ENCODE results near the gene RPL29. TPM values are rescaled to one million over a fixed set of nuclear protein-coding genes. Genes with fewer than 3 reads are reported as not detected.

The RPL29 gene
- total RNA-seq, 2 experiments from 2014 or later = 1,843 to 1,901 TPM

DNA sequence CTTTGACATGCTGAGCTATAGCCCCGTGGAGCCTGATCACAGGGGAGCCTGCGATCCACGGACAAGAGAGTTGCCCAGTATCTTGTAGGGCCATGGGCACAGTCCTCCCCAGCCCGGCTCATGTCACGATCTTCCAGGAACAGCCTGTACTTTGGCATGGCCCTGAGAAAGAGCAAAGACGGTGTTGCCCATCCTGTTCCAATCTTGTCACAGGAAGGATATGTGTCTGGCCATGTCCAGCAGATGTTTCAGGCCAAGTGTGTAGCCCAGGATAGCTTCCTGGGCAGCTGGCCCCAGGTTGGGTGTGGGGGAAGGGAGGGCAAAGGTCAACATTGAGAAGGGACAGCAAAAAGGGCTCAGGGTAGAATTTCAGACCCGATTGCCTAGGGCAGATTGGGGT, 17.0 kb upstream of the RPL29 start:
- ChIA-PET CTCF (interaction anchor here (2.3 kb wide), 1 partner anchor 11 kb away, joined by 7 read pairs; no protein-coding TSS in a partner anchor), POLR2A (no interaction called here)
- DNase-seq (no peak), ATAC-seq (ENCODE audit: poor library complexity) (no peak)
- Histone ChIP-seq H3K27ac (ENCODE audit: low read depth in 1 of 2, low read length in 2 of 2) (no peak overlapping the region), H3K9me3 (ENCODE audit: control insufficient read depth in 1 of 2, insufficient read depth in 1 of 2, low read length in 2 of 2) (no peaks in the 10 kb centered on the region), H3K4me3 (ENCODE audit: low read length) (no peak overlapping the region), H3K4me1 (ENCODE audit: insufficient read depth, low read length) (no peaks in the 10 kb centered on the region), H3K36me3 (ENCODE audit: insufficient read depth, low read length) (no peaks in the 10 kb centered on the region), H3K27me3 (ENCODE audit: control insufficient read depth in 1 of 2, insufficient read depth in 2 of 2, low read length in 2 of 2) (no peaks in the 10 kb centered on the region)
- no peaks in the 10 kb centered on the region for H3K9me3 Mint-ChIP-seq
- H3K27me3 Mint-ChIP-seq = no peaks in the 10 kb centered on the region
- intact Hi-C loops (cut with DNase I, micrococcal nuclease) = no loop called here
- no peak overlapping the region for H3K4me3 Mint-ChIP-seq
- H3K36me3 Mint-ChIP-seq (ENCODE audit: low read depth) = no peaks in the 10 kb centered on the region
- H3K27ac Mint-ChIP-seq = no peak overlapping the region
- no peaks in the 10 kb centered on the region for H3K4me1 Mint-ChIP-seq (ENCODE audit: low read depth)
- TF ChIP-seq, protein P1, sequence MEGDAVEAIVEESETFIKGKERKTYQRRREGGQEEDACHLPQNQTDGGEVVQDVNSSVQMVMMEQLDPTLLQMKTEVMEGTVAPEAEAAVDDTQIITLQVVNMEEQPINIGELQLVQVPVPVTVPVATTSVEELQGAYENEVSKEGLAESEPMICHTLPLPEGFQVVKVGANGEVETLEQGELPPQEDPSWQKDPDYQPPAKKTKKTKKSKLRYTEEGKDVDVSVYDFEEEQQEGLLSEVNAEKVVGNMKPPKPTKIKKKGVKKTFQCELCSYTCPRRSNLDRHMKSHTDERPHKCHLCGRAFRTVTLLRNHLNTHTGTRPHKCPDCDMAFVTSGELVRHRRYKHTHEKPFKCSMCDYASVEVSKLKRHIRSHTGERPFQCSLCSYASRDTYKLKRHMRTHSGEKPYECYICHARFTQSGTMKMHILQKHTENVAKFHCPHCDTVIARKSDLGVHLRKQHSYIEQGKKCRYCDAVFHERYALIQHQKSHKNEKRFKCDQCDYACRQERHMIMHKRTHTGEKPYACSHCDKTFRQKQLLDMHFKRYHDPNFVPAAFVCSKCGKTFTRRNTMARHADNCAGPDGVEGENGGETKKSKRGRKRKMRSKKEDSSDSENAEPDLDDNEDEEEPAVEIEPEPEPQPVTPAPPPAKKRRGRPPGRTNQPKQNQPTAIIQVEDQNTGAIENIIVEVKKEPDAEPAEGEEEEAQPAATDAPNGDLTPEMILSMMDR (IDR thresholded peaks at IDR 0.05) = no peak

DNA sequence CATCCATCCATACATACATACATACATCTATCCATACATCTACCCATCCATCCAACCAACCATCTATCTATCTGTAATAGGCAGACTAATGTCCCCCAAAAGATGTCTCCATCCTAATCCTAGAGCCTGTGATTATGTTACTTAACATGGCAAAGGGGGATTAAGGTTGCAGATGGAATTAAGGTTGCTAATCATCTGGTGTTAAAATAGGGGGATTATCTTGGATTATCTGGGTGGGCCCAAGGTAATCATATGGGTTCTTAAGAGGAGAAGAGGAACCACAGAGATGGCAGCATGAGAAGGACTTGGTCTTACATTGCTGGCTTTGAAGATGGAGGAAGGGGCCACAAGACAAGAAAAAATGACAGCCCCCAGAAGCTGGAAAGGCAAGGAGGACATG, 14.7 kb upstream of the RPL29 start:
- peaks cover 9% of the 10 kb centered on the region for H3K4me1 Mint-ChIP-seq (ENCODE audit: low read depth)
- no peak for DNase-seq
- Histone ChIP-seq H3K4me1 (ENCODE audit: insufficient read depth, low read length) (peaks cover 13% of the 10 kb centered on the region), H3K36me3 (ENCODE audit: insufficient read depth, low read length) (no peaks in the 10 kb centered on the region), H3K27ac (ENCODE audit: low read depth in 1 of 2, low read length in 2 of 2) (no peak overlapping the region), H3K4me3 (ENCODE audit: low read length) (no peak overlapping the region), H3K27me3 (ENCODE audit: control insufficient read depth in 1 of 2, insufficient read depth in 2 of 2, low read length in 2 of 2) (no peaks in the 10 kb centered on the region), H3K9me3 (ENCODE audit: control insufficient read depth in 1 of 2, insufficient read depth in 1 of 2, low read length in 2 of 2) (no peaks in the 10 kb centered on the region)
- no peaks in the 10 kb centered on the region for H3K27me3 Mint-ChIP-seq
- no peak for ATAC-seq (ENCODE audit: poor library complexity)
- TF ChIP-seq, protein P1 (IDR thresholded peaks at IDR 0.05) = no peak
- H3K9me3 Mint-ChIP-seq = no peaks in the 10 kb centered on the region
- no peaks in the 10 kb centered on the region for H3K36me3 Mint-ChIP-seq (ENCODE audit: low read depth)
- intact Hi-C loops (cut with DNase I, micrococcal nuclease) = no loop called here
- ChIA-PET CTCF (interaction anchor here (0.8 kb wide), 1 partner anchor 113 kb away, joined by 3 read pairs; no protein-coding TSS in a partner anchor), POLR2A (no interaction called here)
- H3K27ac Mint-ChIP-seq = no peak overlapping the region
- H3K4me3 Mint-ChIP-seq = no peak overlapping the region

DNA sequence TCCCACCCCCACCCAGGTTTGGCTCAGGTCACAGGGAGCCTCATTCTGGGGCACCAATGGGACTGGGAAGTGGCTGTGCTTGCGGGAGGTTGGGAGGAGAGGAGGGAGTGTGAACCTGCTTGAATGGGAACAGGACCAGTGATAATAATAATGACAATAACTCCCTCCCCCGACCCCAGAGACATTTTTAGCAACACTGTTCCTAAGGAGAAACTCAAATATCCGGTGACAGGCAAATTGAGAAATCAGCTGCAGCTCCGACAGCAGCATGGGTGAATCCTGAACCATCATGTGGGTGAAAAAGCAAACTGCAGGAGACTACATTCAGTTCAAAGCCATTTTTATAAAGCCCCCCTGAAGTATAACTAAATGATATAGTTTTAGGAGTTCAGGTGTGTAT, 11.6 kb upstream of the RPL29 start:
- Mint-ChIP-seq H3K4me1 (ENCODE audit: low read depth) (peaks cover 10% of the 10 kb centered on the region), H3K27ac (no peak overlapping the region), H3K27me3 (no peaks in the 10 kb centered on the region), H3K36me3 (ENCODE audit: low read depth) (no peaks in the 10 kb centered on the region), H3K4me3 (no peak overlapping the region), H3K9me3 (no peaks in the 10 kb centered on the region)
- ChIA-PET POLR2A (no interaction called here), CTCF (interaction anchor here (0.6 kb wide), 1 partner anchor 179 kb away, joined by 3 read pairs; no protein-coding TSS in a partner anchor)
- ATAC-seq (ENCODE audit: poor library complexity) (no peak), DNase-seq (no peak)
- no peaks in the 10 kb centered on the region for H3K9me3 ChIP-seq (ENCODE audit: control insufficient read depth in 1 of 2, insufficient read depth in 1 of 2, low read length in 2 of 2)
- intact Hi-C loops (cut with DNase I, micrococcal nuclease) = no loop called here
- peaks cover 15% of the 10 kb centered on the region for H3K4me1 ChIP-seq (ENCODE audit: insufficient read depth, low read length)
- TF ChIP-seq, protein P1 (IDR thresholded peaks at IDR 0.05) = no peak
- H3K4me3 ChIP-seq (ENCODE audit: low read length) = no peak overlapping the region
- no peaks in the 10 kb centered on the region for H3K36me3 ChIP-seq (ENCODE audit: insufficient read depth, low read length)
- H3K27me3 ChIP-seq (ENCODE audit: control insufficient read depth in 1 of 2, insufficient read depth in 2 of 2, low read length in 2 of 2) = no peaks in the 10 kb centered on the region
- H3K27ac ChIP-seq (ENCODE audit: low read depth in 1 of 2, low read length in 2 of 2) = no peak overlapping the region

Measured in CD4-positive, alpha-beta T cell (primary cell).